Activated naive CD4-positive, alpha-beta T cell treated with anti-CD3 and anti-CD28 coated beads, Interleukin-2, amount 50 U/mL, for 24 hours (primary cell): ENCODE results near the gene EYS.
"Not testable (repeated sequence)": the region's sequence is repeated elsewhere in the genome, so short reads cannot be mapped to it uniquely, and the experiment has no call there.

Experiments used
- H3K27ac Mint-ChIP-seq: one replicate; pipeline ENCODE4 v1.8.0; 2021; ENCODE audit warnings: mild to moderate bottlenecking, mixed read lengths
- H3K27me3 Mint-ChIP-seq: one replicate; pipeline ENCODE4 v1.8.0; 2021; ENCODE audit warnings: mixed read lengths
- H3K36me3 Mint-ChIP-seq: one replicate; pipeline ENCODE4 v1.8.0; 2021; ENCODE audit warnings: mixed read lengths
- H3K4me1 Mint-ChIP-seq: one replicate; pipeline ENCODE4 v1.8.0; 2021; ENCODE audit warnings: mixed read lengths
- H3K4me3 Mint-ChIP-seq: one replicate; pipeline ENCODE4 v1.8.0; 2021; ENCODE audit warnings: mild to moderate bottlenecking, mixed read lengths
- H3K9me3 Mint-ChIP-seq: one replicate; pipeline ENCODE4 v1.8.0; 2021; ENCODE audit warnings: mixed read lengths

The EYS gene

DNA sequence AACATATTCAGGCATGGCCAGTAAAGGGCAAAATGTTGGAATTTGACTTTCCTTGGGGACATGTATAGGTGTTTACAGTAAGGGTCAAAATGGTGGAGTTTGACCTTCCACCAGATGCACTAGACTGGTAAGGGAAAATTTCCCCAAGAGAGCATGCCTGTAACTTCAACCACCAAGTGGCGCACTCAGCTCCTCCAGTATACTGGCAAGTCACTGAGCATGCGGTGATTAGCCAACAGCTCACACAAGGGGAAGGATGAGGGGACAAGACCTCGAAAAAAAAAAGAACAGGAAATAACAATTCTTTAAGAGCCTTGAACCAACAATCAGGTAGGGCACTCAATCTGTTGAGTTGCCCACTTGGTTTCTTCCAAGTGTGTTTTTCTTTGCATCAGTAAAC is 140.9 kb downstream of the EYS start:
- Mint-ChIP-seq H3K9me3 (peaks cover 14% of the 10 kb centered on the region), H3K4me3 (no peak overlapping the region), H3K27ac (no peak overlapping the region), H3K27me3 (no peaks in the 10 kb centered on the region), H3K36me3 (no peaks in the 10 kb centered on the region), H3K4me1 (no peaks in the 10 kb centered on the region)

GRCh38 chr6:65558071-65558470 is 149.0 kb downstream of the EYS start:
- H3K4me3 Mint-ChIP-seq, result no peak overlapping the region
- no peaks in the 10 kb centered on the region for H3K27me3 Mint-ChIP-seq
- H3K27ac Mint-ChIP-seq, result no peak overlapping the region
- H3K36me3 Mint-ChIP-seq, result no peaks in the 10 kb centered on the region
- no peaks in the 10 kb centered on the region for H3K9me3 Mint-ChIP-seq
- no peaks in the 10 kb centered on the region for H3K4me1 Mint-ChIP-seq

DNA sequence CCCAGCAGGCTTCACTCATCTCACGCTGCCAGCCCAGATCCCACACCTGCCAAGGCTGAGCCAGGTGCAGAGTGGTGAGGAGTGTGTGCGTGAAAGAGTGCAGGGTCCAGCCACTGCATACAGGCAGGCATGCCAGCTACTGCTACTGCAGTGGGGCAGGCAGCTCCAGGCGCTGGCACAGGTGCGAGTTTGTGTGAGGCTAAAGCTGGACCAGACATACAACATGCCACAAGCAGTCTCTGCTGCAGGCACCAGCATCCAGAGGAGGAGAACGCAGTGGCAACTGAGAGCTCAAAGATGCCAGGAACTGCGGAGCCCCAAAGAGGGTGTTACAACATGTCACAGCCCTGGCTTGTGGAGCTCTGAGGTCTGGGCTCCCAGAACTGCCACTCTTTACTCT is 149.8 kb downstream of the EYS start:
- no peaks in the 10 kb centered on the region for H3K4me1 Mint-ChIP-seq
- no peaks in the 10 kb centered on the region for H3K36me3 Mint-ChIP-seq
- no peak overlapping the region for H3K4me3 Mint-ChIP-seq
- no peak overlapping the region for H3K27ac Mint-ChIP-seq
- no peaks in the 10 kb centered on the region for H3K9me3 Mint-ChIP-seq
- H3K27me3 Mint-ChIP-seq, result no peaks in the 10 kb centered on the region

- H3K36me3 Mint-ChIP-seq, result no peaks in the 10 kb centered on the region
- no peaks in the 10 kb centered on the region for H3K27me3 Mint-ChIP-seq
- H3K9me3 Mint-ChIP-seq, result peaks cover 5% of the 10 kb centered on the region
- H3K4me3 Mint-ChIP-seq, result no peak overlapping the region
- H3K27ac Mint-ChIP-seq, result no peak overlapping the region
- H3K4me1 Mint-ChIP-seq, result no peaks in the 10 kb centered on the region
These were observed 160.1 kb downstream of the EYS start for GRCh38 chr6:65546894-65547293.

GRCh38 chr6:65545920-65546319 is 161.1 kb downstream of the EYS start:
- H3K4me3 Mint-ChIP-seq, result no peak overlapping the region
- H3K27me3 Mint-ChIP-seq, result no peaks in the 10 kb centered on the region
- no peaks in the 10 kb centered on the region for H3K4me1 Mint-ChIP-seq
- no peak overlapping the region for H3K27ac Mint-ChIP-seq
- peaks cover 5% of the 10 kb centered on the region for H3K9me3 Mint-ChIP-seq
- no peaks in the 10 kb centered on the region for H3K36me3 Mint-ChIP-seq

DNA sequence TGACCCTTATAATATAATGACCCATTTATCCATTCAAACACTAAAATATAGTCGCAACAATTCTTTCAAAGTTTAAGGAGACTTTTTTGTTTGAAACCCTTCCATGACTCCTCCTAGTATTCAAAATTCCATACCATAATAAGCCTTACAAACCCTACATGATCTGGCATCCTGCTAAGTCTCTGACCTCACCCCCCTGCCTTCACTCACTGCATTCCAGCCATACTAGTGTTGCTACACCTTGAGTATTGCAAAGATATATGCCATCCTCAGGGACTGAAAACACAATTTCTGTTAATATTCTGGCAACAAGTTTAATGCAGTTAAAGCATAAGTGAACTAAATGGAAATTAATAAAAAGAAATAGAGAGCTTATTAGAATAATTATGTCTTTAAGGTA is 168.4 kb downstream of the EYS start:
- peaks cover 5% of the 10 kb centered on the region for H3K9me3 Mint-ChIP-seq
- no peaks in the 10 kb centered on the region for H3K4me1 Mint-ChIP-seq
- H3K27me3 Mint-ChIP-seq, result no peaks in the 10 kb centered on the region
- no peaks in the 10 kb centered on the region for H3K36me3 Mint-ChIP-seq
- H3K27ac Mint-ChIP-seq, result no peak overlapping the region
- no peak overlapping the region for H3K4me3 Mint-ChIP-seq

DNA sequence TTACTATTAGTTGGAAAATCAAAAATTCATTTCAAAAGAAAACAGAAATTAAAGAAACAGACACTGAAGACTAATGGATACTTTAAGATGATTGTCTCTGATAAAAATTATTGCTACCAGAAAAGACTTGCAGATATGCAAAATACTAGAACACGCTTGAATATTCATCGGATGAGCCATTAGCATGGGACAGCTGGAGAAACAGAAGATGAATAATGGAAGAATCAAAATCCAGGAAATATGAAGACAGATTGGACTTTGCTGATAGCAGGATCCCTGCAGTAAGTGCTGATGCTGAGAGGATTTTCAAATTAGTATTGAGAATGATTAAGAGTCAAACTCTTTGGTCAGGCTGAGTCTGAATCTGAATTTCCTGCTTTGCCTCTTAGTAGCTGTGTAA is 169.4 kb downstream of the EYS start:
- Mint-ChIP-seq H3K27me3 (no peaks in the 10 kb centered on the region), H3K4me3 (no peak overlapping the region), H3K4me1 (no peaks in the 10 kb centered on the region), H3K36me3 (no peaks in the 10 kb centered on the region), H3K27ac (no peak overlapping the region), H3K9me3 (peaks cover 5% of the 10 kb centered on the region)

- Mint-ChIP-seq H3K27me3 (no peaks in the 10 kb centered on the region), H3K4me3 (no peak overlapping the region), H3K9me3 (no peaks in the 10 kb centered on the region), H3K27ac (no peak overlapping the region), H3K4me1 (no peaks in the 10 kb centered on the region), H3K36me3 (no peaks in the 10 kb centered on the region)
These were observed 175.5 kb downstream of the EYS start for GRCh38 chr6:65531533-65531932.

- H3K9me3 Mint-ChIP-seq, result no peaks in the 10 kb centered on the region
- H3K4me3 Mint-ChIP-seq, result no peak overlapping the region
- H3K27ac Mint-ChIP-seq, result no peak overlapping the region
- no peaks in the 10 kb centered on the region for H3K36me3 Mint-ChIP-seq
- H3K4me1 Mint-ChIP-seq, result no peaks in the 10 kb centered on the region
- no peaks in the 10 kb centered on the region for H3K27me3 Mint-ChIP-seq
These were observed 182.8 kb downstream of the EYS start for GRCh38 chr6:65524232-65524631.

DNA sequence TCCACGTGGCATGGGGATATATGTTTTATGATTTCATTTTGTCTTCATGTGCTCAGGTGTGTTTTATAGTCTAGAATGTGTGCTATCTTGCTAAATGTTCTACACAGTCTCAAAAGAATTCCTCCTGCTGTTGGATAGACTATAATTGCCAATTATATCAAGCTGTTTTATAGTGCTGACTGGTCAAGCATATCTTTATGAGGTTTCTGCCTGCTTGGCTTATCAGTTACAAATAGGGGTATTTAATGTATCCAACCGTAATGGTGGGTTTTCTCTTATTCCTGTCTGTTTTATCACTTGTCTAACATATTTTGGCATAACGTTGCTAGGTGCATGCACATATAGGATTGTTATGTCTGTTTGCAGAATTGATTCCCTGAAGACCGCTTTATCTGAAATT is 201.3 kb downstream of the EYS start:
- Mint-ChIP-seq H3K36me3 (no peaks in the 10 kb centered on the region), H3K4me1 (no peaks in the 10 kb centered on the region), H3K4me3 (no peak overlapping the region), H3K27ac (no peak overlapping the region), H3K9me3 (peaks cover 10% of the 10 kb centered on the region), H3K27me3 (no peaks in the 10 kb centered on the region)

GRCh38 chr6:65501045-65501444 is 206.0 kb downstream of the EYS start:
- peaks cover 9% of the 10 kb centered on the region for H3K9me3 Mint-ChIP-seq
- no peaks in the 10 kb centered on the region for H3K27me3 Mint-ChIP-seq
- H3K27ac Mint-ChIP-seq, result no peak overlapping the region
- no peaks in the 10 kb centered on the region for H3K4me1 Mint-ChIP-seq
- H3K4me3 Mint-ChIP-seq, result no peak overlapping the region
- H3K36me3 Mint-ChIP-seq, result no peaks in the 10 kb centered on the region

DNA sequence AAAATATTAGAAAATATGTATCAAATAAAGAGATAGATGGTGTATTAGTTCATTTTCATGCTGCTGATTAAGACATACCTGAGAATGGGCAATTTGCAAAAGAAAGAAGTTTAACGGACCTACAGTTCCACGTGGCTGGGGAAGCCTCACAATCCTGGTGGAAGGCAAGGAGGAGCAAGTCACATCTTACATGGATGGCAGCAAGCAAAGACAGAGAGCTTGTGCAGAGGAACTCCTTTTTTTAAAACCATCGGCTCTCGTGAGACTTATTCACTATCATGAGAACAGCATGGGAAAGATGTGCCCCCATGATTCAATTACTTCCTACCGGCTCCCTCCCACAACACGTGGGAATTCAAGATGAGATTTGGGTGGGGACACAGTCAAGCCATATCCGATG is 223.4 kb downstream of the EYS start:
- not testable (repeated sequence) for H3K4me3 Mint-ChIP-seq, H3K27ac Mint-ChIP-seq, H3K36me3 Mint-ChIP-seq, H3K9me3 Mint-ChIP-seq, H3K4me1 Mint-ChIP-seq, H3K27me3 Mint-ChIP-seq

- Mint-ChIP-seq H3K27ac (no peak overlapping the region), H3K27me3 (no peaks in the 10 kb centered on the region), H3K4me3 (no peak overlapping the region), H3K4me1 (no peaks in the 10 kb centered on the region), H3K9me3 (peaks cover 4% of the 10 kb centered on the region), H3K36me3 (no peaks in the 10 kb centered on the region)
These were observed 237.4 kb downstream of the EYS start for GRCh38 chr6:65469650-65470049.

GRCh38 chr6:65468307-65468706 is 238.7 kb downstream of the EYS start:
- no peaks in the 10 kb centered on the region for H3K4me1 Mint-ChIP-seq
- no peak overlapping the region for H3K27ac Mint-ChIP-seq
- no peaks in the 10 kb centered on the region for H3K27me3 Mint-ChIP-seq
- H3K36me3 Mint-ChIP-seq, result no peaks in the 10 kb centered on the region
- no peak overlapping the region for H3K4me3 Mint-ChIP-seq
- no peaks in the 10 kb centered on the region for H3K9me3 Mint-ChIP-seq

- H3K36me3 Mint-ChIP-seq, result no peaks in the 10 kb centered on the region
- no peak overlapping the region for H3K4me3 Mint-ChIP-seq
- H3K4me1 Mint-ChIP-seq, result no peaks in the 10 kb centered on the region
- no peaks in the 10 kb centered on the region for H3K27me3 Mint-ChIP-seq
- no peaks in the 10 kb centered on the region for H3K9me3 Mint-ChIP-seq
- H3K27ac Mint-ChIP-seq, result no peak overlapping the region
These were observed 245.9 kb downstream of the EYS start for GRCh38 chr6:65461121-65461520.

DNA sequence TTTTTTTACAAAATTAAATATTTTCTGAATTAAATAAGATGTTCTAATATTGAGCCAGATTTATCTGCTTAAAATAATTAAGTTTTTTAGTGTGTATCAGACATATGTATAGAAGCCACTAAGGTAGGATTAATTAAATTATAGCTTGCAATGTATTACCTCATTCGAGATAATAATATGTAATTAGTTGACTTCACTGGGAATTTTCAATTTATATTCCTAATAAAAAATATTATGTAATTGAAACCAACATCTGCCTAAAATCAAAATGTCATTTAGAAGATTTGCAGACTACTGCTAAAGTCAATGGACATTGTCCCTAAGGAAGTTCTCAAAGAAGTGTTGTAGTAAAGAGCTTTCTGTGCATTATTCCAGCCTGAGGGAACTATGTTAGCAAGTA is 254.7 kb downstream of the EYS start:
- H3K9me3 Mint-ChIP-seq, result peaks cover 6% of the 10 kb centered on the region
- H3K4me3 Mint-ChIP-seq, result no peak overlapping the region
- no peak overlapping the region for H3K27ac Mint-ChIP-seq
- no peaks in the 10 kb centered on the region for H3K4me1 Mint-ChIP-seq
- H3K27me3 Mint-ChIP-seq, result no peaks in the 10 kb centered on the region
- H3K36me3 Mint-ChIP-seq, result no peaks in the 10 kb centered on the region

GRCh38 chr6:65450451-65450850 is 256.6 kb downstream of the EYS start:
- H3K4me3 Mint-ChIP-seq, result no peak overlapping the region
- no peaks in the 10 kb centered on the region for H3K36me3 Mint-ChIP-seq
- H3K9me3 Mint-ChIP-seq, result peaks cover 2% of the 10 kb centered on the region
- H3K27ac Mint-ChIP-seq, result no peak overlapping the region
- no peaks in the 10 kb centered on the region for H3K27me3 Mint-ChIP-seq
- H3K4me1 Mint-ChIP-seq, result no peaks in the 10 kb centered on the region

DNA sequence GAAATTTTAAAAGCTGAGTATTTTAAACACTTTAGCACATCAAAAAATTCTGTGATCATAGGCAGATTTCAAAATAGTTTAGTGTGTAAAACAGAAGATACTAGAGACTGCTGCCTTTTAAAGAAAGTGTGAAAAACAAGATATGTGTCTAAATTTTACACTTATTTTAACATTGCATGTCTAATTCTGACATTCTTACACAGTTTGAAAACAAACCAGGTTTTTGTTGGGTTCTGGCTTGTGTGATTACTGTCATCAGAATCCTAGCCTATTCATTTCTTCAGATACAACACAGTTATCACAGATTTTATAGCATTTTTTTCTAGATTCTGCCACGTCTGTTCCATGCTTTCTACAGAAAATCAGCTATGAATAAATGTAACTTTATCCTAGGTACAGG is 257.1 kb downstream of the EYS start:
- no peaks in the 10 kb centered on the region for H3K4me1 Mint-ChIP-seq
- H3K27me3 Mint-ChIP-seq, result no peaks in the 10 kb centered on the region
- no peak overlapping the region for H3K27ac Mint-ChIP-seq
- H3K36me3 Mint-ChIP-seq, result no peaks in the 10 kb centered on the region
- H3K4me3 Mint-ChIP-seq, result no peak overlapping the region
- no peaks in the 10 kb centered on the region for H3K9me3 Mint-ChIP-seq
